ENCODE data around the gene OLIG3.

The OLIG3 gene

GRCh38 chr6:137471986-137472385 is 22.2 kb downstream of the OLIG3 start:
- DNase-seq (ENCODE audit: extremely low read depth in 1 of 2, low read depth in 1 of 2), result no peak

- no peak for DNase-seq (ENCODE audit: extremely low read depth in 1 of 2, low read depth in 1 of 2)
These were observed 22.7 kb downstream of the OLIG3 start for GRCh38 chr6:137471497-137471896.

- no peak for DNase-seq (ENCODE audit: extremely low read depth in 1 of 2, low read depth in 1 of 2)
These were observed 27.0 kb downstream of the OLIG3 start for GRCh38 chr6:137467211-137467610.

- DNase-seq (ENCODE audit: extremely low read depth in 1 of 2, low read depth in 1 of 2), result no peak
These were observed 28.7 kb downstream of the OLIG3 start for GRCh38 chr6:137465378-137466009.

GRCh38 chr6:137452333-137452894 is 41.8 kb downstream of the OLIG3 start:
- DNase-seq (ENCODE audit: extremely low read depth in 1 of 2, low read depth in 1 of 2), result no peak

GRCh38 chr6:137443901-137444300 is 50.3 kb downstream of the OLIG3 start:
- no peak for DNase-seq (ENCODE audit: extremely low read depth in 1 of 2, low read depth in 1 of 2)
